Endodermal cell (in vitro differentiated cells): Measurements from ENCODE around the gene CRB2. TPM values are rescaled to one million over a fixed set of nuclear protein-coding genes. Genes with fewer than 3 reads are reported as not detected.

Experiments
- DNase-seq: peaks from one replicate; pipeline ENCODE4 v3.0.0-alpha.2; 2017
- H3K27ac ChIP-seq: 2 replicates; pipeline ENCODE4 v1.5.1; 2013; ENCODE audit warnings: mild to moderate bottlenecking, low read depth, low read length, moderate library complexity
- H3K27me3 ChIP-seq: 2 replicates; pipeline ENCODE4 v1.6.1; 2013; ENCODE audit warnings: mild to moderate bottlenecking, low read length, moderate library complexity; ENCODE audit not compliant: insufficient read depth, control insufficient read depth, poor library complexity, severe bottlenecking
- H3K36me3 ChIP-seq: 2 replicates; pipeline ENCODE4 v1.7.0; 2013; ENCODE audit warnings: mild to moderate bottlenecking, low read length, moderate library complexity; ENCODE audit not compliant: control insufficient read depth, insufficient read depth
- H3K4me1 ChIP-seq: one replicate; pipeline ENCODE4 v1.7.0; 2013; ENCODE audit warnings: low read length; ENCODE audit not compliant: control insufficient read depth, insufficient read depth
- H3K4me3 ChIP-seq: 2 replicates; pipeline ENCODE4 v1.5.1; 2013; ENCODE audit warnings: mild to moderate bottlenecking, low read length, moderate library complexity
- H3K9ac ChIP-seq: 2 replicates; pipeline ENCODE4 v1.6.1; 2013; ENCODE audit warnings: mild to moderate bottlenecking, low read length, moderate library complexity; ENCODE audit not compliant: poor library complexity, severe bottlenecking; ENCODE audit errors: extremely low read depth
- H3K9me3 ChIP-seq: 2 replicates; pipeline ENCODE4 v1.6.1; 2013; ENCODE audit warnings: mild to moderate bottlenecking, low read length, moderate library complexity; ENCODE audit not compliant: control insufficient read depth
- H3K27ac Mint-ChIP-seq: 2 replicates; pipeline ENCODE4 v1.8.0; 2020; ENCODE audit warnings: mixed read lengths
- H3K27me3 Mint-ChIP-seq: 2 replicates; pipeline ENCODE4 v1.8.0; 2021; ENCODE audit warnings: mild to moderate bottlenecking, mixed read lengths; ENCODE audit not compliant: insufficient read depth
- H3K36me3 Mint-ChIP-seq: 2 replicates; pipeline ENCODE4 v1.8.0; 2020; ENCODE audit warnings: low read depth, mixed read lengths
- H3K4me1 Mint-ChIP-seq: 2 replicates; pipeline ENCODE4 v1.8.0; 2020; ENCODE audit warnings: mixed read lengths
- H3K4me3 Mint-ChIP-seq: 2 replicates; pipeline ENCODE4 v1.8.0; 2020; ENCODE audit warnings: mild to moderate bottlenecking, moderate library complexity, mixed read lengths
- H3K9me3 Mint-ChIP-seq: 2 replicates; pipeline ENCODE4 v1.8.0; 2020; ENCODE audit warnings: mild to moderate bottlenecking, mixed read lengths
- CTCF ChIP-seq: fragments of 200-600 bp; sonication (generic); conservative IDR thresholded peaks from 2 replicates; pipeline ENCODE4 v1.5.0; 2021; ENCODE audit warnings: antibody characterized with exemption, mild to moderate bottlenecking
- WGBS, 2 experiments: methylation state at CpG; one replicate each; pipeline versions ENCODE4 v1.1.5 to v1.1.7; 2013; ENCODE audit warnings: missing lambda C conversion rate in 2 of 2, mixed read lengths in 1 of 2; ENCODE audit not compliant: insufficient coverage in 1 of 2, insufficient read length in 1 of 2; 5-methylcytosine and 5-hydroxymethylcytosine counted together
- total RNA-seq, 2 donors: library from RNA; stranded (reverse); fragmentation: NEBNext Ultra II Directional in 1 of 2; extraction: Animal tissue kit (Norgen Biotek cat#: 25700) in 1 of 2; gene quantifications; 2 replicates in 1 of 2; 3 replicates in 1 of 2; pipeline ENCODE4 v1.2.1, GENCODE V29; 2021

Gene CRB2
- total RNA-seq, 2 donors from 2014 or later: 0.75 to 2.0 TPM

GRCh38 chr9:123338710-123339665, 17.0 kb upstream of the CRB2 start:
- Histone ChIP-seq H3K36me3 (no peaks in the 10 kb centered on the region), H3K9ac (no peak overlapping the region), H3K4me1 (no peaks in the 10 kb centered on the region), H3K27me3 (no peaks in the 10 kb centered on the region), H3K27ac (no peak overlapping the region), H3K4me3 (no peak overlapping the region), H3K9me3 (no peaks in the 10 kb centered on the region)
- no peaks in the 10 kb centered on the region for H3K27me3 Mint-ChIP-seq
- no peaks in the 10 kb centered on the region for H3K9me3 Mint-ChIP-seq
- WGBS, 2 experiments: 89 to 94% methylated on average over 21 to 35 of the region's 35 CpGs
- H3K36me3 Mint-ChIP-seq: no peaks in the 10 kb centered on the region
- H3K4me3 Mint-ChIP-seq: no peak overlapping the region
- DNase-seq: peak; percentile 51
- peaks cover 12% of the 10 kb centered on the region for H3K4me1 Mint-ChIP-seq
- no peak overlapping the region for H3K27ac Mint-ChIP-seq
- no peak for TF ChIP-seq CTCF

- Mint-ChIP-seq H3K9me3 (no peaks in the 10 kb centered on the region), H3K36me3 (no peaks in the 10 kb centered on the region), H3K27me3 (no peaks in the 10 kb centered on the region), H3K27ac (no peak overlapping the region), H3K4me3 (no peak overlapping the region), H3K4me1 (peaks cover 12% of the 10 kb centered on the region)
- DNase-seq: no peak
- Histone ChIP-seq H3K36me3 (no peaks in the 10 kb centered on the region), H3K27me3 (no peaks in the 10 kb centered on the region), H3K9me3 (no peaks in the 10 kb centered on the region), H3K27ac (no peak overlapping the region), H3K9ac (no peak overlapping the region), H3K4me3 (no peak overlapping the region), H3K4me1 (no peaks in the 10 kb centered on the region)
- no peak for TF ChIP-seq CTCF
- WGBS, 2 experiments: 77 to 82% methylated on average over 15 to 32 of the region's 32 CpGs
Measured at GRCh38 chr9:123339666-123340510, 16.1 kb upstream of the CRB2 start.

DNA sequence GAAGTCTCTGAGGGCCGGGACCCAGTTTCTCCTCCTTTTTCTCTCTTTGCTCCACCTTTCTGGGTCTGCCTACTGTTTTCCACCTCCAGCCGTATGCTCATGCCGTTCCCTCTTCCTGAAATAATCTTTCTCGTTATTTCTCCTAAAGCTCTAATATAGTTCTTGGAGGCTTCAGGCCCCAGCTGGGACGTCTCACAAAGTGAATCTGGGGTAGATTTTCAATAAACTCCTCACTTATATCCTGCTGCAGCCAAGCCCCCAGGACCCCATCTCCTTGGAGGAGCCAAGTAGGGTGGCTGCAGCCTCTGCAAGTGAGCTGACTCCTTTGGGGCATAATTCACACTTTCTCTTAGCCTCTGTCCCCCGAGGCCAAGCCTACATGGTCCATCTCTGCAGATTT, 14.2 kb upstream of the CRB2 start:
- 89 to 97% methylated on average over 5 to 6 of the region's 6 CpGs for WGBS, 2 experiments
- Mint-ChIP-seq H3K27me3 (no peaks in the 10 kb centered on the region), H3K36me3 (no peaks in the 10 kb centered on the region), H3K9me3 (no peaks in the 10 kb centered on the region), H3K4me1 (no peaks in the 10 kb centered on the region), H3K4me3 (no peak overlapping the region), H3K27ac (no peak overlapping the region)
- Histone ChIP-seq H3K9me3 (no peaks in the 10 kb centered on the region), H3K4me1 (no peaks in the 10 kb centered on the region), H3K9ac (no peak overlapping the region), H3K27me3 (no peaks in the 10 kb centered on the region), H3K27ac (no peak overlapping the region), H3K36me3 (no peaks in the 10 kb centered on the region), H3K4me3 (no peak overlapping the region)
- TF ChIP-seq CTCF: no peak
- DNase-seq: no peak
